NCI-H2196 (cell line): ENCODE data around the gene C6orf58.

ENCODE experiments used
- DNase-seq: peaks from one replicate; lab custom pipeline; 2025; ENCODE audit not compliant: unreplicated experiment; lab: John Stamatoyannopoulos, UW

C6orf58 gene

DNA sequence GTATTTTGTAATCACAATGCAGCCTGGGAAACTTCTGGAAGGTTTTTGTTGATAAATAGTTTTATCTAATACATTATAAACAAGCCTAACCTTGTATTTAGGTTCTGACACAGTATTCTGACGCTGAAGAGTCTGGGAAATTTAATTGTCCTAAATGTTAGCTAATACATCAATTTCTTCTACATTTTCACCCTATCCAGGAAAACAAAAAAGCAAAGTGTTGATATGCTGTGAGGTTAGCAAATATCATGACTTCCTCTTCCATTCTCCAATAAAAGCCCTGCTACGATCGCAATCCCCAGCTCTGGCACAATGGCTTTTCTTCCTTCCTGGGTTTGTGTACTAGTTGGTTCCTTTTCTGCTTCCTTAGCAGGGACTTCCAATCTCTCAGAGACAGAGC is at the start of gene C6orf58:
TSS of gene C6orf58 (plus strand) at position 301 of the 400 bp plus-strand sequence. CDS start at position 313, 12 bp downstream.
- DNase-seq = no peak

DNA sequence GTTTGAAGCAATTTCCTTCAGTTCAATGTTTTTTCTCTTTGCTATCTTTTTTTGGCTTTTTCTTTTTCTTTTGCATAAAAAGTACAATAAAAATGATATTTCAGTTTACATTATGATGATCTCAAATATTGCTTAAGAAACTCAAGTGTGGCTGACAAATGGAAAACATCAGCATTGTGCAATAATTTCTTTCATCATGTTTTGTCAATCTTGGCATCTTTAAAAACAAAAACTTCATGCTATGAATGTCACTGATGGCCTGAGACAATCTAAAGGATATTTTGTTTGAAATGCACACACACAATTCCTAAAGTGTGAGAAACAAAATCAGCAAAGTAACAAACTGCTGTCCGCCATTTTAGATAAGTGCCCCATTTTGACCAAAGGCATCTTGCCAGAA is 44.0 kb upstream of the C6orf58 start:
- no peak for DNase-seq

DNA sequence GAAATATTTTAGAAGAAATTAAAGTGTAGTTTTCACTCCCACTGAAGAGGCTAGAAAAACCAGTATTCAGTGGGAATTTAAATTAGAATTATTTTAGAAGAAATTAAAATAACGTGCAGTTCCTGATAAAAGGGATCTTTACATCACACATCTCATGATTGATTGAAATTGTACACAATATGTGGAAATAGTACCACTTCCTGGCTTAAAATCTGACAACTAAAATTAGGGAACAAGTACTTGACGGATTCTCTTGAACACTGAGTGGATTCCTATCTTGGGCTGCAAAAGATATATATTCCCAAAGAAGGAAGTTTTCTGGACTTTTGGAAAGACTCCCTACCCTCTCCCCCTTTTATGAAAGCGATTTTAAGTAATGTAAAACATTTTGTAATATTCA is 43.2 kb upstream of the C6orf58 start:
- no peak for DNase-seq

DNA sequence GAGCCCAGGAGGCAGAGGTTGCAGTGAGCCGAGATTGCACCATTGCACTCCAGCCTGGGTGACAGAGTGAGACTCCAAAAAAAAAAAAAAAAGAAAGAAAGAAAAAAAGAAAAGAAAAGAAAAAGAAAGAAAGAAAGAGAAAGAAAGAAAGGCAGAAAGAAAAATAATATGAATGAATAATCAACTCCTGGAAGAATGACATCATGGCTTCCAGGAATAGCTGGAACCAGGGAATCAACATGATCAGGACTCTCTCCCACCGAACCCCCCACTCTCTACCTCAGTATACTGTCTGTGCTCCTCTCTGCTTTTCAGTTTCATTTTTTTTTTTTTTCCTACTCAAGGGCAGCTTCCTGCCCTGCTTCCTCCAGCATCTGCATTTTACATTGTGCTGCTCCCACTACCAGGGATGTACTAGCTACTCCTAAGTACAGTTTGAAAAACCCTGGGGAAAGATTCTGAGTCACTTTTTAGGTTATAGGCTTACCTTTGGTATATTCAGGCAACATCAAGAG is 38.2 kb upstream of the C6orf58 start:
- DNase-seq = no peak

DNA sequence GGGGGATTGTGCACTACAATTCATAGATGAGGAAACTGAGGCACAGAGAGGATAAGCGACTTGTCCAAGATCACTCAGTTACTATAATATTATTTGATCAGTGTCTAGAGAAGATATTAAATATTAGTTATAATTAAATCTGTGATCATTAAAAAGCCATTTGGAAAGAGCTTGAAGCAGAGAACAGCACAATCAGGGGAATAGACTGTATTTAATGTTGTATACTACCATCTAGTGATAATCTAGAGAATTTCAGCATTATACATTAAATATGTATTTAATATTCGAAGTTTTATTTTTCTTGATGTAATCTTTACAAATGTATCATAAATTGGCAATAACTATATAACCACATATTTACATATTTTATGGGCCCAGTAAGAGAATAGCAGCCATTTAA is 37.7 kb upstream of the C6orf58 start:
- DNase-seq = peak; percentile 26

DNA sequence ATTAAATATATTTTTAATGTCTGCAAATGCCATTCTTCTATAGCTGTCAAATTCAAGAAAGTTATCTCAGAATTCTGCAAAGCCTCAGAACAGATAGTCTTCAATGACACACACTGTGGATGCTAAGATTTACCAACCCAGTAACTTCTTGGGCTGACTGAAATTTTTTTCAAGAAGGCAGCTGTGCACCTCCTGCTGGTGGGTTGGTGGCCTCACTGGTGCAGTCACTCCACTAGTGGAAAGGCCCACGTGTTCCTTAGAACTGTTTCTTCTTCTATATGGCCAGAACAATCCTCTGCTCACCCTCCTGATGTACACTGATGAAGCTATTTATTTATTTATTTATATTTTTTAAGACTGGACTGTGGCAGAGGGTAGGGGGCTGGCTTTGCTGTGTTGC is 29.8 kb upstream of the C6orf58 start:
- DNase-seq = no peak

DNA sequence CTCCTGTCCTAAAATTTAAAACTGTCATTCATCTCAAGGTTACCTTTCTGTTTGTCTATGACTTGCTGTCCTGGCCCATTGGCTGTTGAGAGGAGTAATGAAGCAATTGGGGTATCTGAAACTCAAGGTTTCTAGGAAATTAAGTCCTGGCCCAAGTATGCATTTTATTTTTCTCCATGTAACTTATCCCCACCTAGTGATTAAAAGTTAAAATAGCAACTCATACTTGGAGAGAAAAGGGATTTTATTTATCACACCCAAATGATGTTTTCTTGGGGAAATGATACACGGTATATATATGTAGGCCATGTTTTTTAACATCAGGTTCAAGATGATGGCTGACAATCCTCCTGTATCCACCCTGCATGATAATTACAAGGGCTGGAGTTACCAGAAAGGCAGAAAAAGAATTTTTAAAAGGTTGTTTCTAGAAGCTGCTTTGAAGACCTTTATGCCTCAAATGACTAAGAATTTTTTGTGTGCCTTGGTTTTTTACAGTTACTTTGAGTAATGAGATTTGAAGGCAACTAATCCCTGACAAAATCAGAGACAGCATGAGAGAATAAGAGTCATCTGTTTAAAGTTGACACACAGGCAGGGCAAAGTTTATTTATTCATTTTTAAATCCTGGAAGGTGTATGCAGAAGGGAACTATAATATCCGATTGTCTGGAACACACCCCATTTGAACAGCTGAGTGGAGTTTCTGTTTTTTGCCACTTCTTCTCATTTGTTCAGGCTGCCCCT is 28.9 kb upstream of the C6orf58 start:
- no peak for DNase-seq

DNA sequence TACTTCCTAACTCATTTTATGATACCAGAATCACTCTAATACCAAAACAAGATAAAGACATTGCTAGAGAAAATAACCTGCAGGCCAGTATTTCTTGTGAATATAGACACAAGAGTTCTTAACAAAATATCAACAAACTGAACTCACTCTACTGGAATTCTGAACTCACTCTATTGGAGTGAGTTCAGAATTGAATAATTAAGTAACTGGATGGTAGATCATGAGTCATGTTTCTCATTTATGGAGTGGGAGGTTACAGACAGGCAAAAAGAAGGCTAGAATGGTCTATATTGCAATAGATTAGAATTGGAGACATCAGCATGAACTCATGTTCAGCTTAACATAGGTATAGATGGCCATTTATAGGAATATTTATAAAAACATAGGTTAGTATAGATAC is 26.6 kb upstream of the C6orf58 start:
- DNase-seq = no peak

DNA sequence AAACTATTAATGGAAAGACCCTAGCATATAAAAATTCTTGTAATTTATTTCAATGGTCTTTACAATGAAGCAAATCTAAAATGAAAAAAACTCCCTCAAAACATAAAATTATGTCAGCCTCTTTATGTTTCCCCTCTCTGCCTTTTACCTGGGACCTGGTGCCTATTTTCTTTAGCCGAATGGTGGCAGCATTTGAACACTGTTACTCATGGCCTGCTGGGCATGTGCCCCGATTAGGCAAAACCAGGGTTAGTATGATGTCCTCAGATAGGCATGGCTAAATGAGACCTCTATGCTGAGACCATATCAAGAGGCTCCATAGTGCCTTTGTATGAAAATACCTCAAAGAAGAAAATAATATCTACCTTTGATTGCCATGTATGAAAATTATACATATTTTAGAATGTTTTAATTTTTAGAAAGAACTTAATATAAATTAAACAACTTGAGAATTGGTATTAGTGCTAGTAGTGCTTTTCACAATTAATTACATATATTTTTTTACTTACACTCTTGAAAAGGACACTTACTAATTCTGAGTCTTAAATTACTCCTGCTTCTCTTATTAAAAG is 22.5 kb upstream of the C6orf58 start:
- peak; percentile 35 for DNase-seq

DNA sequence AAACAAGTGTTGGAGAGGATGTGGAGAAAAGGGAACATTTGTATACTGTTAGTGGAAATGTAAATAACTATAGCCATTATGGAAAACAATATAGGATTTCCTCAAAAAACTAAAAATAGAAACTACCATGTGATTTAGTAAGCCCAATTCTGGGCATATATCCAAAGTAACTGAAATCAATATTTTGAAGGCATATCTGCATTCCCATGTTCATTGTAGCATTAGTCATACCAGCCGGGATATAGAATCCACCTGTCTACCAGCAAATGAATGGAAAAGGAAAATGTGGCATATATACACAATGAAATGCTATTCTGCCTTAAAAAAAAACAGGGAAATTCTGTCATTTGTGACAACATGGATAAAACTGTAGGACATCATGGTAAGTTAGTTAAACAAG is 15.3 kb upstream of the C6orf58 start:
- DNase-seq = no peak

DNA sequence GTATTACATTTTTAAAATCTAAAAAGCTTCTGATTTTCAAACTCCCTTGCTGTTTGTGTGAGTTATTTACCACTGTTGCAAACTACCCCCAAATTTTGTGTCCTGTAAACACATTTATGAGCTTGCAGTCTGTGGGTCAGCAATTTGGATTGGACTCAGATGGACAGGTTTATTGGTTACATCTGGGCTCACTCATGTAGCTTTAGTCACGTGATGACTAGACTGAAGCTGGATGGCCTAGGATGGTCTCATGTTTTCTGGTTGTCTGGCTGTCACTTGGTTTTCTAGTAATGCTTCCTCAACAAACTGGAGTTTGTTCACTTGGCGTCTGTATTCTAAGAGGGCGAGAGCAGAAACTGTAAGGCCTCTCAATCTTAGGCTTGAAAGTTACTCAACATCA is 12.2 kb upstream of the C6orf58 start:
- no peak for DNase-seq

DNA sequence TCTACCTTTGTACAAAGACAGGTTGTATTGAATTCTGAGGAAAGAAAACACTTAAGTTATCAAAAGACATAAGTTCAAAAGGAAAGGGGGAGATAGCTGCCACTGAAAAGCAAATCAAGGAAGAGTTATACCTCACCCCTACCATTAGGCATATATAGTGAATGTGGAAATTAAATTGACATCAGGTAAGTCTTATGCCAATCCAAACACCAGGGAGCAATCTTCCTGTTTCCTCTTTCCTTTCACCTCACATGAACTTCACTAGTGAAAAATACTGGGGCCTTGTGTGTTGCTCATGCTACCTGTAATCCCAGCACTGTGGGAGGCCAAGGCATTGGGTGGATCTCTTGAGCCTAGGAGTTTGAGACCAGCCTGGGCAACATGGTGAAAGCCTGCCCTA is 10.9 kb upstream of the C6orf58 start:
- no peak for DNase-seq

DNA sequence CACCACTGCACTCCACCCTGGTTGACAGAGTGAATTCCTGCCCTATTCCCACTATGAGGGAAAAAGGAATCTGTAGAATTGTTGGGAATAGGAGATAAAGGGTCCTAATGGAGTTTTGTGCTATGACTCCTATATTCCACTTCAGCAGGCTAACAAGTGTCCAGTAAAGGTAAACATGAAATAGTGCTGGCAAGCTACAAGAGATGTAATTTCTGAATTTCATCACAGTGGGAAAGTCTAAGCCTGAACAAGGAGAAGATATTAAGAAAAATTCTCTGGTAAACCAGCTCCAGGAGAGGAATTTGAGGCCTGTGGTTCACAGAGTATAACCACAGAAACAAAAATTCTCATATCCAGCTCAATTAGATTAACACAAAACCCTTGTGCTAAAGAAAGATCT is 10.3 kb upstream of the C6orf58 start:
- DNase-seq = no peak

DNA sequence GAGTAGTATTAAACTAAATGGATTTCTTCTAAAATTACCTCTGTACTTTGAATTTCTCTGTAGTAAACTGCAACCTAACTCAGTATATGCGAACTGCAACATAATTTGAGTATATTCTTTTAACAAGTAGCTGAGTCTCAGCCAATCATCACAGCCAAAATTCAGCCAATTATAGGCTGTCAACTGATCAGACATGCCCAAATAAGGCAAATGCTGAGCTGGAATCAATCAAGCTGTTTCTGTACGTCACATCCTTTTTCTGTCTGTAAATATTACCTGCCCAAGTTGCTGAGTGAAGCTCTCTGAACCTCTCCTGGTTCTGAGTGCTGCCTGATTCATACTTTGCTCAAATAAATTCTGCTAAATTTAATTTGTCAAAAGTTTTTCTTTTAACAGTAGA is 9.5 kb upstream of the C6orf58 start:
- DNase-seq = no peak

DNA sequence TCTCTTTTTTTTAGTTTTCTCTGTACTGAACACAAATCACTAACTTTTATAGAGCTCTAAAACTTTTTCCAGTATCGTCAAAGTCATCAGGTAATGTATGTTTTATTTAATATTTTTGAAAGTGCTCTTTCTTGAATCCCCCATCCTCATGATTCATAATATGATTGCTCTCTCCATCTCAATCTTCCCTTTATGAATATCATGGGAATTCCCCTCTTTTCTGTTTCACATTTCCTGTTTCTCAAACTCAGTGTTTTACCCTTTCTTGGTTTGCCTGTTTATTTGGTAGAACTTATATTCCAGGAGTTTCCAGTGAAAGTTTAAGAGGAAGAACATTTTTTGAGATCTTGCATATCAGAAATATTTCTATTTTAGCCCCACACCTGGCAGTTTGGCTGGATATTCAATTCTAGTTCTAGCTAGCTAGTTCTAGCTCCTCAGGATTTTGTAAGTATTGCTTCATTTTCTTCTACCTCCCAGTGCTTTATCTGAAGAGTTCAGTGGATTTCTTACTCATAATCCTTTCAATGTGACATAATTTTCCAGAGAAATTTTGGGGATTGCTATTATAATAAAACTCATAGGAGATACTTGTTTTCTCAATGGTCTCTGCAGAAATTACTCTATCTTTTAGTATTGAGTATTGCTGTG is 6.1 kb upstream of the C6orf58 start:
- DNase-seq = no peak

DNA sequence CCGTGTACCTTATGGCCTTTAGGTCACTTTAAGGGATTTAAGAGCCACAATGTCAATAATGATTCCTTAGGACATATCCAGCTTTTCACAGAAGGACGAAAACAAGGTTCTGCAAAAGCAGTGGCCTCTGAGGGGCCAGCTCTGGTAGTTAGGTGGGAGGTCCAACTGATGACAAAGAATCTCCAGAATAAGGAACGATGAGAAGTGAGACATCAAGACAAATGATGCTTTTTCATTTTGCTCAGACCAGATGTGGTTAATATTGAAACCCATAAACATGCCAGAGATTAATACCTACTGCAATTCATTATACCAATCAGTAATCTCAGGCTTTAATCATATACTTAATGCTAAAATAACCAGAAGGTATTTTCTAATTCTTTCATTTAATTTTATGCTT is 1.9 kb downstream of the C6orf58 start:
- no peak for DNase-seq

DNA sequence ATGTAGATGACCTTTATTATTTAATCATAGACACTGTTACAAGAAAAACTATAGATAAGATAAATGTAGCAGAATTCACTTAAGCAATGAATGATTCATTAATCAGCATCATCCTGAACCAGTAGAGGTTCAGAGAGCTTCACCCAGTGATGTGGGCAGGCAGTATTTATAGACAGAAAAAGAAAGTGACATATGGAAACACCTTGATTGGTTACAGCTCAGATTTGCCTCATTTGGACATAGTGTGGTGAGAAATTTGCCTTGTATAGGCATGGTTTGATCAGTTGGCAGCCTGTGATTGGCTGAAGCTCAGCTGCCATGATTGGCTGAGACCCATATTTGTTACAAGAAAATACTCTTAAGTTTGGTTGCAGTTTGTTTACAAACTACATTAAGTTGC is 4.6 kb downstream of the C6orf58 start:
- DNase-seq = no peak

DNA sequence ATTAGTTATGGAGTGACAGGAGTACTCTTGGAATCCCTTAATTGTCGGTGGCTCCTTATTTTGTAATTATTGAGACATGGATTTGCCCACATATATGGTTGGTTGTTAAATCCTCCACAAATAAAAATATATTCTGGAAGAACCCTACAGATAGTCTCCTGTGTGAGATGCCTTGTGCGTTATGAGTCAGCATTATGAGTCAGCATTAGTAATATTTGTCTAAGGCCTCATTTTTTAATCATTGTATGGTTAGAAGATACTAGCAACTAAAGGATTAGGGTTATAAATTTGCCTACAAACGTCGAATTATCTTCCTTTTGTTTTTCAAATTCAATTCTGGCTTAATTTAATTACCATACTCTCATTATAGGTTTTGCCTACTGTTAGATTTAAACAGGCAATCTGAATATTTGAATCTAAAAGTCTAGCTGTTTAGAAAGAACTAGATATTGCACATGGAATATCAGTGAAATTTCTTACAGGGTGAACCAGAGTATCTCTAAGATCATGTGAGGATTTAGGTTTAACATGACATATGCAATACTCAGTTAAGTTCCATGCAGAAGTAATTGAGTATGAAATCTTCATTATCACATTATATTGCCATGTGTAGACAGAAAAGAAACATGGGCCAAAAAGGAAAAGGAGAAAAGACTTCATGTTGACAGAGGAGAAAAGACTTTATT is 5.9 kb downstream of the C6orf58 start:
- no peak for DNase-seq

DNA sequence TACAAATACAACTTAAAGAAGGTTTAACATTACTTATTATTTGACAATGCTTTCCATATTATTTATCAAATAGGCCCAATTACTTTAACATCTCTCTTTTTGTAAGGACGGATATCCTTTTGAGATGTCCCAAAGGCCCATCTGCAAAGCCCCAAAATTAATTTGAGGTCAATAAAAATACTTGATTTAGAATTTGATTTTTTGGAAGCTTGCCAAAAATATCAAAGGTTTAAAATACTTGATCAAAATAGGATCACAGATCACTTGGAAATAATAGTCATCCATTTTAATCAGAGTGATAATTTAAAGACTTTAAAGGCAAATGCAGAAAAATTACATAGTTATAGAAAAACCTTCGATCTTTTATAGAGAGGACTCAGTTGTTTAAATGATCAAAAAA is 8.1 kb downstream of the C6orf58 start:
- DNase-seq = no peak

DNA sequence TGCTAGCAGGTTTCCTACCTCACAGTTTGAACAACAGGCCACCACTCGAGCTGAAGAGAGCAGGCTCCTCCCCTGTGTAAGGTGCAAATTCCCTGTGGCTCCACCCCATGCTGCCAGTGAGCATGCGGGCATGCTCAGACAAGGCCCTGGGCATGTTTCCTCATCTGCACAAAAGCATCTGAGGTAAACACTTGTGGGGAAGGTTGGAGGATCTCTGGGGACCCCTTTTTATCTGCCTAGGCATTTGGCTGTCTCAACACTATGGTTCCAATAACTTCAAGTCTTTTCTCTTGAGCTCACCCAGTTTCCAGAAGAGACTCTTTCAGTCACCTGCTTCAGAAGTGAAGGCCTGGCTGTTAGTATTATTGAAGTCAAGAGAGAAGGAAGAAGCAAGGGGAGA is 9.4 kb downstream of the C6orf58 start:
- DNase-seq = no peak

DNA sequence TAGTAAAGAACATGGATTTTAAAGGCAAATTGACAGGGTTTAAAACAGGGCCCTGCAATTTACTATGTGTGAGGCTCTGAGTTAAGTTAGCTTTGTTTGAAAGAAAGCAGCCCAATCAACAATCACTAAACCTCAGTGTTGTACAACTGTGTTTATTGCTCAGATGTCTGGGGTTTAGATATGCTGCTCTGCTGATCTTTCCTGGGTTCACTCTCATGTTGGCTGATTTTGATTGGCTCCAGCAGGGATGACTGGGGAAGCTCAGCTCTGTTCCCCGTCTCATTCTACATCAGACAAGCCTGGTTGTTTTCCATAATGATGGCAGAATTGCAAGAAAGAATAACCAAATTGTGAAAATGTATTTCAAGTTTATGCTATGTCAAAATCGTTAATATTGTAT is 10.9 kb downstream of the C6orf58 start:
- no peak for DNase-seq

DNA sequence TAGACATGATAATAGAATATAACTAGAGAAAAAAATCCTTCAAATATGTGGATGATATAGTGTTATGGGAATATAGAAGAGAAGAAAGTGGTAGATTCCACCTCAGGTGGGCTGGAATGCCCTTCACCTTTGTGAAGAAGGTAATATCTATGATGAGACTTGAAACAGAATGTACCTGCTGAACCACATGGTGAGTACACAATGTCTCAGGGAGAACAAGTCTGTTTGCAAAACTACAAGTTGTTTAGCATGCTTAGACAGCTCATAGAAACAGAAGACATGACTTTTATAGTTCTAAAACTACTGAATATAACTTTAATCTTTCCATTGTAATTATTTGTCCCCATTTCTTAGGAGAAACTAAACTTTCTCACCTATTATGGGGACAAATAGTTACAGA is 12.2 kb downstream of the C6orf58 start:
- DNase-seq = no peak
